Measurements from ENCODE around the gene CNMD. TPM values are rescaled to one million over a fixed set of nuclear protein-coding genes. Genes with fewer than 3 reads are reported as not detected.

Gene CNMD
- total RNA-seq, 1 experiment from 2014 or later, result not detected

GRCh38 chr13:52785739-52786138 is 46.1 kb upstream of the CNMD start:
- CTCF ChIA-PET, result interaction anchor here (0.6 to 1.8 kb wide), 3 partner anchors 23 to 466 kb away, joined by 4 to 8 read pairs (median 4); no protein-coding TSS in a partner anchor
- H3K27me3 Mint-ChIP-seq (ENCODE audit: insufficient read depth, unreplicated experiment), result peaks cover 38% of the 10 kb centered on the region
- H3K36me3 Mint-ChIP-seq (ENCODE audit: insufficient read depth, unreplicated experiment), result peaks cover 6% of the 10 kb centered on the region

GRCh38 chr13:52784591-52785340 is 45.1 kb upstream of the CNMD start:
- no peak overlapping the region for H3K4me3 Mint-ChIP-seq (ENCODE audit: unreplicated experiment)
- H3K27ac Mint-ChIP-seq (ENCODE audit: low read depth, unreplicated experiment), result no peak overlapping the region
- H3K4me1 Mint-ChIP-seq (ENCODE audit: insufficient read depth, unreplicated experiment), result no peaks in the 10 kb centered on the region
- peaks cover 38% of the 10 kb centered on the region for H3K27me3 Mint-ChIP-seq (ENCODE audit: insufficient read depth, unreplicated experiment)
- peaks cover 1% of the 10 kb centered on the region for H3K36me3 Mint-ChIP-seq (ENCODE audit: insufficient read depth, unreplicated experiment)
- H3K9me3 Mint-ChIP-seq (ENCODE audit: unreplicated experiment), result no peaks in the 10 kb centered on the region
- ChIA-PET CTCF (interaction anchor here (0.7 kb wide), 1 partner anchor 183 kb away, joined by 4 read pairs; no protein-coding TSS in a partner anchor), POLR2A (no interaction called here)
- no peak for DNase-seq (ENCODE audit: unreplicated experiment)
- TF ChIP-seq CTCF (IDR thresholded peaks at IDR 0.05; ENCODE audit: unreplicated experiment), result no peak
- intact Hi-C loops (cut with micrococcal nuclease), result no loop called here
- BruUV-seq (replicated peaks), result no TSS peak

More at GRCh38 chr13:52785739-52786138, 46.1 kb upstream of the CNMD start:
- no peak for DNase-seq (ENCODE audit: unreplicated experiment)
- intact Hi-C loops (cut with micrococcal nuclease), result no loop called here
- H3K27ac Mint-ChIP-seq (ENCODE audit: low read depth, unreplicated experiment), result no peak overlapping the region
- H3K9me3 Mint-ChIP-seq (ENCODE audit: unreplicated experiment), result no peaks in the 10 kb centered on the region
- BruUV-seq (replicated peaks), result no TSS peak
- no peaks in the 10 kb centered on the region for H3K4me1 Mint-ChIP-seq (ENCODE audit: insufficient read depth, unreplicated experiment)
- TF ChIP-seq CTCF (IDR thresholded peaks at IDR 0.05; ENCODE audit: unreplicated experiment), result no peak
- no peak overlapping the region for H3K4me3 Mint-ChIP-seq (ENCODE audit: unreplicated experiment)
- POLR2A ChIA-PET, result no interaction called here

GRCh38 chr13:52783943-52784342 is 44.3 kb upstream of the CNMD start:
- Mint-ChIP-seq H3K9me3 (ENCODE audit: unreplicated experiment) (no peaks in the 10 kb centered on the region), H3K4me1 (ENCODE audit: insufficient read depth, unreplicated experiment) (no peaks in the 10 kb centered on the region), H3K27ac (ENCODE audit: low read depth, unreplicated experiment) (no peak overlapping the region), H3K4me3 (ENCODE audit: unreplicated experiment) (no peak overlapping the region), H3K36me3 (ENCODE audit: insufficient read depth, unreplicated experiment) (no peaks in the 10 kb centered on the region), H3K27me3 (ENCODE audit: insufficient read depth, unreplicated experiment) (peaks cover 38% of the 10 kb centered on the region)
- ChIA-PET POLR2A (no interaction called here), CTCF (interaction anchor here (0.7 to 1.8 kb wide), 2 partner anchors 25 to 184 kb away, joined by 4 to 5 read pairs; no protein-coding TSS in a partner anchor)
- no peak for DNase-seq (ENCODE audit: unreplicated experiment)
- intact Hi-C loops (cut with micrococcal nuclease), result no loop called here
- no peak for TF ChIP-seq CTCF (IDR thresholded peaks at IDR 0.05; ENCODE audit: unreplicated experiment)
- BruUV-seq (replicated peaks), result no TSS peak

GRCh38 chr13:52782471-52783448 is 43.1 kb upstream of the CNMD start:
- no peak for DNase-seq (ENCODE audit: unreplicated experiment)
- ChIA-PET CTCF (interaction anchor here (0.7 to 1.8 kb wide), 3 partner anchors 17 to 39 kb away, joined by 3 to 5 read pairs (median 3); no protein-coding TSS in a partner anchor), POLR2A (no interaction called here)
- no peak overlapping the region for H3K4me3 Mint-ChIP-seq (ENCODE audit: unreplicated experiment)
- no TSS peak for BruUV-seq (replicated peaks)
- H3K4me1 Mint-ChIP-seq (ENCODE audit: insufficient read depth, unreplicated experiment), result no peaks in the 10 kb centered on the region
- H3K36me3 Mint-ChIP-seq (ENCODE audit: insufficient read depth, unreplicated experiment), result no peaks in the 10 kb centered on the region
- intact Hi-C loops (cut with micrococcal nuclease), result no loop called here
- TF ChIP-seq CTCF (IDR thresholded peaks at IDR 0.05; ENCODE audit: unreplicated experiment), result no peak
- no peaks in the 10 kb centered on the region for H3K9me3 Mint-ChIP-seq (ENCODE audit: unreplicated experiment)
- peaks cover 28% of the 10 kb centered on the region for H3K27me3 Mint-ChIP-seq (ENCODE audit: insufficient read depth, unreplicated experiment)
- H3K27ac Mint-ChIP-seq (ENCODE audit: low read depth, unreplicated experiment), result no peak overlapping the region
